GM23338 (cell line): ENCODE data around the gene FGF11. TPM values are rescaled to one million over a fixed set of nuclear protein-coding genes. Genes with fewer than 3 reads are reported as not detected.

Experiments
- ATAC-seq: fragments of 200-7000 bp; cut with Tn5 transposase; 3 replicates; pipeline ENCODE4 v1.9.1; 2020
- DNase-seq: peaks from one replicate; pipeline ENCODE4 v3.0.0-alpha.2; 2015; ENCODE audit warnings: low spot score
- H2AFZ ChIP-seq: fragments of 200-600 bp; sonication (generic); 2 replicates; pipeline ENCODE4 v1.8.0; 2016; ENCODE audit warnings: antibody characterized with exemption, mild to moderate bottlenecking, moderate library complexity
- H3F3A ChIP-seq: fragments of 200-600 bp; sonication (generic); replicated peaks from 2 replicates; pipeline ENCODE4 v1.8.0; 2017; ENCODE audit warnings: antibody characterized with exemption, mixed run types, low read depth
- H3K27ac ChIP-seq: fragments of 200-600 bp; sonication (generic); 2 replicates; pipeline ENCODE4 v1.6.1; 2016; ENCODE audit warnings: low read depth
- H3K27me3 ChIP-seq: fragments of 200-600 bp; sonication (generic); 2 replicates; pipeline ENCODE4 v1.8.0; 2016; ENCODE audit warnings: mild to moderate bottlenecking, mixed run types, moderate library complexity; ENCODE audit not compliant: insufficient read depth
- H3K36me3 ChIP-seq: fragments of 200-600 bp; sonication (generic); 2 replicates; pipeline ENCODE4 v1.8.0; 2016; ENCODE audit warnings: mild to moderate bottlenecking; ENCODE audit not compliant: insufficient read depth
- H3K4me1 ChIP-seq: fragments of 200-600 bp; sonication (generic); 2 replicates; pipeline ENCODE4 v1.8.0; 2016; ENCODE audit warnings: mild to moderate bottlenecking, moderate library complexity; ENCODE audit not compliant: insufficient read depth
- H3K4me2 ChIP-seq: fragments of 200-600 bp; sonication (generic); 2 replicates; pipeline ENCODE4 v1.7.1; 2017; ENCODE audit warnings: mixed run types
- H3K4me3 ChIP-seq: fragments of 200-600 bp; sonication (generic); 2 replicates; pipeline ENCODE4 v1.6.1; 2016; ENCODE audit warnings: mixed run types
- H3K79me2 ChIP-seq: fragments of 200-600 bp; sonication (generic); replicated peaks from 2 replicates; pipeline ENCODE4 v1.8.0; 2017; ENCODE audit warnings: mild to moderate bottlenecking; ENCODE audit not compliant: insufficient read depth
- H3K9me2 ChIP-seq: fragments of 200-600 bp; sonication (generic); 2 replicates; pipeline ENCODE4 v1.8.0; 2017; ENCODE audit not compliant: insufficient read depth
- H4K20me1 ChIP-seq: fragments of 200-600 bp; sonication (generic); replicated peaks from 2 replicates; pipeline ENCODE4 v1.8.0; 2017; ENCODE audit warnings: mild to moderate bottlenecking; ENCODE audit not compliant: insufficient read depth
- H3K27ac Mint-ChIP-seq: 2 replicates; pipeline ENCODE4 v1.8.0; 2020; ENCODE audit warnings: inconsistent platforms, mild to moderate bottlenecking, moderate library complexity, mixed read lengths
- H3K27me3 Mint-ChIP-seq: 3 replicates; pipeline ENCODE4 v1.8.0; 2022; ENCODE audit warnings: low read depth, mild to moderate bottlenecking, moderate library complexity, mixed read lengths, inconsistent platforms; ENCODE audit not compliant: insufficient read depth, poor library complexity
- H3K36me3 Mint-ChIP-seq: 3 replicates; pipeline ENCODE4 v1.8.0; 2021; ENCODE audit warnings: low read depth, mild to moderate bottlenecking, inconsistent platforms, moderate library complexity, mixed read lengths
- H3K4me1 Mint-ChIP-seq: 3 replicates; pipeline ENCODE4 v1.8.0; 2020; ENCODE audit warnings: mild to moderate bottlenecking, inconsistent platforms, mixed read lengths
- H3K4me3 Mint-ChIP-seq: 3 replicates; pipeline ENCODE4 v1.8.0; 2021; ENCODE audit warnings: moderate library complexity, mild to moderate bottlenecking, inconsistent platforms, mixed read lengths
- H3K9me3 Mint-ChIP-seq: 3 replicates; pipeline ENCODE4 v1.8.0; 2020; ENCODE audit warnings: moderate library complexity, mild to moderate bottlenecking, inconsistent platforms, mixed read lengths
- CREB1 ChIP-seq: fragments of 250-450 bp; sonication (Bioruptor Pico); IDR thresholded peaks from 2 replicates; pipeline ENCODE4 v1.5.0; 2020; ENCODE audit warnings: low read depth, mild to moderate bottlenecking, moderate library complexity
- EZH2 ChIP-seq: fragments of 200-600 bp; sonication (generic); IDR thresholded peaks from one replicate; pipeline ENCODE4 v1.8.0; 2017; ENCODE audit warnings: antibody characterized with exemption, mild to moderate bottlenecking, low read depth; ENCODE audit not compliant: unreplicated experiment
- JUNB ChIP-seq: IDR thresholded peaks from one replicate; pipeline ENCODE4 v1.6.1; 2016; ENCODE audit warnings: antibody characterized with exemption; ENCODE audit not compliant: unreplicated experiment
- NANOG ChIP-seq: IDR thresholded peaks from 2 replicates; pipeline ENCODE4 v1.6.1; 2016; ENCODE audit warnings: antibody characterized with exemption, borderline replicate concordance
- POLR2AphosphoS5 ChIP-seq: IDR thresholded peaks from 2 replicates; pipeline ENCODE4 v1.6.1; 2016; ENCODE audit warnings: antibody characterized with exemption, low read depth
- ZNF114 ChIP-seq: fragments of 250-450 bp; sonication (Bioruptor Pico); IDR thresholded peaks from 2 replicates; pipeline ENCODE4 v1.5.0; 2020; ENCODE audit warnings: mild to moderate bottlenecking, moderate library complexity
- ZNF331 ChIP-seq: fragments of 250-450 bp; sonication (Bioruptor Pico); IDR thresholded peaks from 2 replicates; pipeline ENCODE4 v1.5.0; 2020; ENCODE audit warnings: low read depth, mild to moderate bottlenecking, moderate library complexity
- polyA plus RNA-seq: library from polyadenylated mRNA; unstranded; fragments of >200 nt; fragmentation: Nextera tagmentation; extraction: Ambion mirVana; gene quantifications from 2 replicates; pipeline ENCODE4 v1.2.1, GENCODE V29; 2016
- total RNA-seq: library from RNA; depleted of rRNA; stranded (reverse); fragments of >200 nt; shearing (Covaris generic); gene quantifications from 2 replicates; pipeline ENCODE4 v1.2.3, GENCODE V29; 2014
- TF ChIP-seq, protein P1 (sequence below): fragments of 250-450 bp; sonication (Bioruptor Pico); IDR thresholded peaks from 2 replicates; pipeline ENCODE4 v1.5.0; 2020; ENCODE audit warnings: mild to moderate bottlenecking, moderate library complexity
- TF ChIP-seq, protein P2 (sequence below): IDR thresholded peaks from 2 replicates; pipeline ENCODE4 v1.6.1; 2016; ENCODE audit warnings: antibody characterized with exemption
- TF ChIP-seq, protein P3 (sequence below): IDR thresholded peaks from one replicate; pipeline ENCODE4 v1.6.1; 2018; ENCODE audit warnings: antibody characterized with exemption; ENCODE audit not compliant: unreplicated experiment
- TF ChIP-seq, protein P4 (sequence below), 2 experiments: fragments of 200-600 bp in 1 of 2; sonication (generic) in 1 of 2; conservative IDR thresholded peaks; 2 replicates each; pipeline versions ENCODE4 v1.5.1 to v1.6.1; 2016 to 2017; ENCODE audit warnings: antibody characterized with exemption in 2 of 2, low read depth in 2 of 2, mild to moderate bottlenecking in 2 of 2, moderate library complexity in 1 of 2

FGF11 gene
- total and polyA plus RNA-seq, 2 experiments from 2014 or later = 11.1 to 16.6 TPM

DNA sequence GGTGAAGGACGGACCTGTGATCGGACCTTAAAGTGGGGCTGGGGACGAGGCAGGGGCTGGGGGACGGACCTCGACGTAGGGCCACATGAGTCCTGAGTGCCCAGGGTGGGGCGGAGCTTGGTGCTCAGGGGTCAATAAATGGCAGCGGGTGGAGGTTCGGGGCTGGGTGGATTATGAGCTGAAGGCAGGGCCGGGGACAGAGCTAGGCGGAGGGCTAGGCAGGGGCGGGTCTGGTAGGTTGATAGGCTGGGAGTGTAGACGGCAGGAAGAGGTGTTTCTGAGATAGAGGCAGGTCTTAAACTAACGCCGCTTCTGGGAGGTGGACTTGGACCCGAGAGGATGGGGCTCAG is 6.3 kb downstream of the FGF11 start (continued):
- TF ChIP-seq, protein P1, sequence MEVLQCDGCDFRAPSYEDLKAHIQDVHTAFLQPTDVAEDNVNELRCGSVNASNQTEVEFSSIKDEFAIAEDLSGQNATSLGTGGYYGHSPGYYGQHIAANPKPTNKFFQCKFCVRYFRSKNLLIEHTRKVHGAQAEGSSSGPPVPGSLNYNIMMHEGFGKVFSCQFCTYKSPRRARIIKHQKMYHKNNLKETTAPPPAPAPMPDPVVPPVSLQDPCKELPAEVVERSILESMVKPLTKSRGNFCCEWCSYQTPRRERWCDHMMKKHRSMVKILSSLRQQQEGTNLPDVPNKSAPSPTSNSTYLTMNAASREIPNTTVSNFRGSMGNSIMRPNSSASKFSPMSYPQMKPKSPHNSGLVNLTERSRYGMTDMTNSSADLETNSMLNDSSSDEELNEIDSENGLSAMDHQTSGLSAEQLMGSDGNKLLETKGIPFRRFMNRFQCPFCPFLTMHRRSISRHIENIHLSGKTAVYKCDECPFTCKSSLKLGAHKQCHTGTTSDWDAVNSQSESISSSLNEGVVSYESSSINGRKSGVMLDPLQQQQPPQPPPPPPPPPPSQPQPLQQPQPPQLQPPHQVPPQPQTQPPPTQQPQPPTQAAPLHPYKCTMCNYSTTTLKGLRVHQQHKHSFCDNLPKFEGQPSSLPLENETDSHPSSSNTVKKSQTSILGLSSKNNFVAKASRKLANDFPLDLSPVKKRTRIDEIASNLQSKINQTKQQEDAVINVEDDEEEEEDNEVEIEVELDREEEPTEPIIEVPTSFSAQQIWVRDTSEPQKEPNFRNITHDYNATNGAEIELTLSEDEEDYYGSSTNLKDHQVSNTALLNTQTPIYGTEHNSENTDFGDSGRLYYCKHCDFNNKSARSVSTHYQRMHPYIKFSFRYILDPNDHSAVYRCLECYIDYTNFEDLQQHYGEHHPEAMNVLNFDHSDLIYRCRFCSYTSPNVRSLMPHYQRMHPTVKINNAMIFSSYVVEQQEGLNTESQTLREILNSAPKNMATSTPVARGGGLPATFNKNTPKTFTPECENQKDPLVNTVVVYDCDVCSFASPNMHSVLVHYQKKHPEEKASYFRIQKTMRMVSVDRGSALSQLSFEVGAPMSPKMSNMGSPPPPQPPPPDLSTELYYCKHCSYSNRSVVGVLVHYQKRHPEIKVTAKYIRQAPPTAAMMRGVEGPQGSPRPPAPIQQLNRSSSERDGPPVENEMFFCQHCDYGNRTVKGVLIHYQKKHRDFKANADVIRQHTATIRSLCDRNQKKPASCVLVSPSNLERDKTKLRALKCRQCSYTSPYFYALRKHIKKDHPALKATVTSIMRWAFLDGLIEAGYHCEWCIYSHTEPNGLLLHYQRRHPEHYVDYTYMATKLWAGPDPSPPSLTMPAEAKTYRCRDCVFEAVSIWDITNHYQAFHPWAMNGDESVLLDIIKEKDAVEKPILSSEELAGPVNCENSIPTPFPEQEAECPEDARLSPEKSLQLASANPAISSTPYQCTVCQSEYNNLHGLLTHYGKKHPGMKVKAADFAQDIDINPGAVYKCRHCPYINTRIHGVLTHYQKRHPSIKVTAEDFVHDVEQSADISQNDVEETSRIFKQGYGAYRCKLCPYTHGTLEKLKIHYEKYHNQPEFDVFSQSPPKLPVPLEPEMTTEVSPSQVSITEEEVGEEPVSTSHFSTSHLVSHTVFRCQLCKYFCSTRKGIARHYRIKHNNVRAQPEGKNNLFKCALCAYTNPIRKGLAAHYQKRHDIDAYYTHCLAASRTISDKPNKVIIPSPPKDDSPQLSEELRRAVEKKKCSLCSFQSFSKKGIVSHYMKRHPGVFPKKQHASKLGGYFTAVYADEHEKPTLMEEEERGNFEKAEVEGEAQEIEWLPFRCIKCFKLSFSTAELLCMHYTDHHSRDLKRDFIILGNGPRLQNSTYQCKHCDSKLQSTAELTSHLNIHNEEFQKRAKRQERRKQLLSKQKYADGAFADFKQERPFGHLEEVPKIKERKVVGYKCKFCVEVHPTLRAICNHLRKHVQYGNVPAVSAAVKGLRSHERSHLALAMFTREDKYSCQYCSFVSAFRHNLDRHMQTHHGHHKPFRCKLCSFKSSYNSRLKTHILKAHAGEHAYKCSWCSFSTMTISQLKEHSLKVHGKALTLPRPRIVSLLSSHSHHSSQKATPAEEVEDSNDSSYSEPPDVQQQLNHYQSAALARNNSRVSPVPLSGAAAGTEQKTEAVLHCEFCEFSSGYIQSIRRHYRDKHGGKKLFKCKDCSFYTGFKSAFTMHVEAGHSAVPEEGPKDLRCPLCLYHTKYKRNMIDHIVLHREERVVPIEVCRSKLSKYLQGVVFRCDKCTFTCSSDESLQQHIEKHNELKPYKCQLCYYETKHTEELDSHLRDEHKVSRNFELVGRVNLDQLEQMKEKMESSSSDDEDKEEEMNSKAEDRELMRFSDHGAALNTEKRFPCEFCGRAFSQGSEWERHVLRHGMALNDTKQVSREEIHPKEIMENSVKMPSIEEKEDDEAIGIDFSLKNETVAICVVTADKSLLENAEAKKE (CRISPR knock-in tag) = no peak
- TF ChIP-seq ZNF331 (no peak), EZH2 (no peak)
- TF ChIP-seq, protein P2, sequence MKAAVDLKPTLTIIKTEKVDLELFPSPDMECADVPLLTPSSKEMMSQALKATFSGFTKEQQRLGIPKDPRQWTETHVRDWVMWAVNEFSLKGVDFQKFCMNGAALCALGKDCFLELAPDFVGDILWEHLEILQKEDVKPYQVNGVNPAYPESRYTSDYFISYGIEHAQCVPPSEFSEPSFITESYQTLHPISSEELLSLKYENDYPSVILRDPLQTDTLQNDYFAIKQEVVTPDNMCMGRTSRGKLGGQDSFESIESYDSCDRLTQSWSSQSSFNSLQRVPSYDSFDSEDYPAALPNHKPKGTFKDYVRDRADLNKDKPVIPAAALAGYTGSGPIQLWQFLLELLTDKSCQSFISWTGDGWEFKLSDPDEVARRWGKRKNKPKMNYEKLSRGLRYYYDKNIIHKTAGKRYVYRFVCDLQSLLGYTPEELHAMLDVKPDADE = no peak

DNA sequence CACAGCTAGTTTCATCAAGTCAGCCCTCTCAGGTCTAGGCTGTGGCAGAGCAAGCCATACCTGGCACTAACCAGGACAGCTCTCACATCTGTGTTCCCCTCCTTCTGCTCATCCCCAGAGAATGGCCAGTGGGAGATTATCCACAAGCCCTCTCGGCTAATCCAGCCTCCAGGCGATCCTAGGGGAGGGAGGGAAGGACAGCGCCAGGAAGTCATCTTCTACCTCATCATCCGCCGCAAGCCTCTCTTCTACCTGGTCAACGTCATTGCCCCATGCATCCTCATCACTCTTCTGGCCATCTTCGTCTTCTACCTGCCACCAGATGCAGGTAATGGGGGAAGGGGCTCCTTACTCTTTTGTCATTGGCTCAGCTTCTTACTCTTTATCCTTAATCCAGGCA is 9.1 kb downstream of the FGF11 start:
- Histone ChIP-seq H4K20me1 (0 out of 2 replicates have a peak, but pooled peaks cover 3% of the 10 kb centered on the region), H3K4me3 (no peak overlapping the region), H3K36me3 (no peaks in the 10 kb centered on the region), H3K4me2 (no peak overlapping the region), H3K9me2 (no peaks in the 10 kb centered on the region), H3K79me2 (no peaks in the 10 kb centered on the region), H3K27me3 (peaks cover 27% of the 10 kb centered on the region), H3K4me1 (peaks cover 26% of the 10 kb centered on the region), H2AFZ (no peak overlapping the region), H3K27ac (no peak overlapping the region), H3F3A (peaks cover 21% of the 10 kb centered on the region)
- H3K27me3 Mint-ChIP-seq = peaks cover 26% of the 10 kb centered on the region
- DNase-seq (no peak), ATAC-seq (no peak)
- no peaks in the 10 kb centered on the region; the same call in 2 of the 3 replicates for H3K9me3 Mint-ChIP-seq
- H3K4me1 Mint-ChIP-seq = peaks cover 22% of the 10 kb centered on the region
- peaks cover 13% of the 10 kb centered on the region; the same call in 2 of the 3 replicates for H3K36me3 Mint-ChIP-seq
- no peak overlapping the region for H3K27ac Mint-ChIP-seq
- no peak overlapping the region; the same call in 2 of the 3 replicates for H3K4me3 Mint-ChIP-seq
- TF ChIP-seq JUNB (no peak), POLR2AphosphoS5 (no peak), CREB1 (CRISPR knock-in tag) (no peak), ZNF331 (no peak), NANOG (no peak), EZH2 (no peak), ZNF114 (no peak)
- TF ChIP-seq, protein P3, sequence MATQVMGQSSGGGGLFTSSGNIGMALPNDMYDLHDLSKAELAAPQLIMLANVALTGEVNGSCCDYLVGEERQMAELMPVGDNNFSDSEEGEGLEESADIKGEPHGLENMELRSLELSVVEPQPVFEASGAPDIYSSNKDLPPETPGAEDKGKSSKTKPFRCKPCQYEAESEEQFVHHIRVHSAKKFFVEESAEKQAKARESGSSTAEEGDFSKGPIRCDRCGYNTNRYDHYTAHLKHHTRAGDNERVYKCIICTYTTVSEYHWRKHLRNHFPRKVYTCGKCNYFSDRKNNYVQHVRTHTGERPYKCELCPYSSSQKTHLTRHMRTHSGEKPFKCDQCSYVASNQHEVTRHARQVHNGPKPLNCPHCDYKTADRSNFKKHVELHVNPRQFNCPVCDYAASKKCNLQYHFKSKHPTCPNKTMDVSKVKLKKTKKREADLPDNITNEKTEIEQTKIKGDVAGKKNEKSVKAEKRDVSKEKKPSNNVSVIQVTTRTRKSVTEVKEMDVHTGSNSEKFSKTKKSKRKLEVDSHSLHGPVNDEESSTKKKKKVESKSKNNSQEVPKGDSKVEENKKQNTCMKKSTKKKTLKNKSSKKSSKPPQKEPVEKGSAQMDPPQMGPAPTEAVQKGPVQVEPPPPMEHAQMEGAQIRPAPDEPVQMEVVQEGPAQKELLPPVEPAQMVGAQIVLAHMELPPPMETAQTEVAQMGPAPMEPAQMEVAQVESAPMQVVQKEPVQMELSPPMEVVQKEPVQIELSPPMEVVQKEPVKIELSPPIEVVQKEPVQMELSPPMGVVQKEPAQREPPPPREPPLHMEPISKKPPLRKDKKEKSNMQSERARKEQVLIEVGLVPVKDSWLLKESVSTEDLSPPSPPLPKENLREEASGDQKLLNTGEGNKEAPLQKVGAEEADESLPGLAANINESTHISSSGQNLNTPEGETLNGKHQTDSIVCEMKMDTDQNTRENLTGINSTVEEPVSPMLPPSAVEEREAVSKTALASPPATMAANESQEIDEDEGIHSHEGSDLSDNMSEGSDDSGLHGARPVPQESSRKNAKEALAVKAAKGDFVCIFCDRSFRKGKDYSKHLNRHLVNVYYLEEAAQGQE = no peak
- TF ChIP-seq, protein P2 = no peak
- TF ChIP-seq, protein P4, sequence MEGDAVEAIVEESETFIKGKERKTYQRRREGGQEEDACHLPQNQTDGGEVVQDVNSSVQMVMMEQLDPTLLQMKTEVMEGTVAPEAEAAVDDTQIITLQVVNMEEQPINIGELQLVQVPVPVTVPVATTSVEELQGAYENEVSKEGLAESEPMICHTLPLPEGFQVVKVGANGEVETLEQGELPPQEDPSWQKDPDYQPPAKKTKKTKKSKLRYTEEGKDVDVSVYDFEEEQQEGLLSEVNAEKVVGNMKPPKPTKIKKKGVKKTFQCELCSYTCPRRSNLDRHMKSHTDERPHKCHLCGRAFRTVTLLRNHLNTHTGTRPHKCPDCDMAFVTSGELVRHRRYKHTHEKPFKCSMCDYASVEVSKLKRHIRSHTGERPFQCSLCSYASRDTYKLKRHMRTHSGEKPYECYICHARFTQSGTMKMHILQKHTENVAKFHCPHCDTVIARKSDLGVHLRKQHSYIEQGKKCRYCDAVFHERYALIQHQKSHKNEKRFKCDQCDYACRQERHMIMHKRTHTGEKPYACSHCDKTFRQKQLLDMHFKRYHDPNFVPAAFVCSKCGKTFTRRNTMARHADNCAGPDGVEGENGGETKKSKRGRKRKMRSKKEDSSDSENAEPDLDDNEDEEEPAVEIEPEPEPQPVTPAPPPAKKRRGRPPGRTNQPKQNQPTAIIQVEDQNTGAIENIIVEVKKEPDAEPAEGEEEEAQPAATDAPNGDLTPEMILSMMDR (conservative IDR thresholded peaks at IDR 0.05; ENCODE audit: low read depth in 2 of 2) = no peak
